Measurements from ENCODE around the gene PLA2G2F. TPM values are rescaled to one million over a fixed set of nuclear protein-coding genes. Genes with fewer than 3 reads are reported as not detected.

The PLA2G2F gene
- total and polyA plus RNA-seq, 2 experiments from 2014 or later: not detected

DNA sequence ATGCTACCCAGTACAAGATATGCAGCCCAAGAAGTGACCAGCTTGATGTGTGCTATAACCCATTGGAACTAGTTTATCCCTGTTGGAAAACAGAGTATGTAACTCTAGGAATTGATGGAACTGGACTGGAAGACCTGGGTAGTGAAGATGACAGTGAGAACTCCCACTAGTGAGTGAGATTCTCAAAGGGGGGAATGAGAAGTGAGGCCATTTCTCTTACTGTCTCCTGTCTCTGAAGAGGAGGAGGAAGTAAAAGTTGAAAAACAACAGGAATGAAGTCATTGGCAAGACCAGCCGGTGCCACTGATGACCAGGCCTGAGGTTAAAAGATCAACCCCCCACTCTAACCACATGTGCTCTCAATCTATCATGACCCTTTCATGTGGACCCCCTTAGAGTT lies 20.9 kb downstream of the PLA2G2F start (continued):
- TF ChIP-seq, protein P1, sequence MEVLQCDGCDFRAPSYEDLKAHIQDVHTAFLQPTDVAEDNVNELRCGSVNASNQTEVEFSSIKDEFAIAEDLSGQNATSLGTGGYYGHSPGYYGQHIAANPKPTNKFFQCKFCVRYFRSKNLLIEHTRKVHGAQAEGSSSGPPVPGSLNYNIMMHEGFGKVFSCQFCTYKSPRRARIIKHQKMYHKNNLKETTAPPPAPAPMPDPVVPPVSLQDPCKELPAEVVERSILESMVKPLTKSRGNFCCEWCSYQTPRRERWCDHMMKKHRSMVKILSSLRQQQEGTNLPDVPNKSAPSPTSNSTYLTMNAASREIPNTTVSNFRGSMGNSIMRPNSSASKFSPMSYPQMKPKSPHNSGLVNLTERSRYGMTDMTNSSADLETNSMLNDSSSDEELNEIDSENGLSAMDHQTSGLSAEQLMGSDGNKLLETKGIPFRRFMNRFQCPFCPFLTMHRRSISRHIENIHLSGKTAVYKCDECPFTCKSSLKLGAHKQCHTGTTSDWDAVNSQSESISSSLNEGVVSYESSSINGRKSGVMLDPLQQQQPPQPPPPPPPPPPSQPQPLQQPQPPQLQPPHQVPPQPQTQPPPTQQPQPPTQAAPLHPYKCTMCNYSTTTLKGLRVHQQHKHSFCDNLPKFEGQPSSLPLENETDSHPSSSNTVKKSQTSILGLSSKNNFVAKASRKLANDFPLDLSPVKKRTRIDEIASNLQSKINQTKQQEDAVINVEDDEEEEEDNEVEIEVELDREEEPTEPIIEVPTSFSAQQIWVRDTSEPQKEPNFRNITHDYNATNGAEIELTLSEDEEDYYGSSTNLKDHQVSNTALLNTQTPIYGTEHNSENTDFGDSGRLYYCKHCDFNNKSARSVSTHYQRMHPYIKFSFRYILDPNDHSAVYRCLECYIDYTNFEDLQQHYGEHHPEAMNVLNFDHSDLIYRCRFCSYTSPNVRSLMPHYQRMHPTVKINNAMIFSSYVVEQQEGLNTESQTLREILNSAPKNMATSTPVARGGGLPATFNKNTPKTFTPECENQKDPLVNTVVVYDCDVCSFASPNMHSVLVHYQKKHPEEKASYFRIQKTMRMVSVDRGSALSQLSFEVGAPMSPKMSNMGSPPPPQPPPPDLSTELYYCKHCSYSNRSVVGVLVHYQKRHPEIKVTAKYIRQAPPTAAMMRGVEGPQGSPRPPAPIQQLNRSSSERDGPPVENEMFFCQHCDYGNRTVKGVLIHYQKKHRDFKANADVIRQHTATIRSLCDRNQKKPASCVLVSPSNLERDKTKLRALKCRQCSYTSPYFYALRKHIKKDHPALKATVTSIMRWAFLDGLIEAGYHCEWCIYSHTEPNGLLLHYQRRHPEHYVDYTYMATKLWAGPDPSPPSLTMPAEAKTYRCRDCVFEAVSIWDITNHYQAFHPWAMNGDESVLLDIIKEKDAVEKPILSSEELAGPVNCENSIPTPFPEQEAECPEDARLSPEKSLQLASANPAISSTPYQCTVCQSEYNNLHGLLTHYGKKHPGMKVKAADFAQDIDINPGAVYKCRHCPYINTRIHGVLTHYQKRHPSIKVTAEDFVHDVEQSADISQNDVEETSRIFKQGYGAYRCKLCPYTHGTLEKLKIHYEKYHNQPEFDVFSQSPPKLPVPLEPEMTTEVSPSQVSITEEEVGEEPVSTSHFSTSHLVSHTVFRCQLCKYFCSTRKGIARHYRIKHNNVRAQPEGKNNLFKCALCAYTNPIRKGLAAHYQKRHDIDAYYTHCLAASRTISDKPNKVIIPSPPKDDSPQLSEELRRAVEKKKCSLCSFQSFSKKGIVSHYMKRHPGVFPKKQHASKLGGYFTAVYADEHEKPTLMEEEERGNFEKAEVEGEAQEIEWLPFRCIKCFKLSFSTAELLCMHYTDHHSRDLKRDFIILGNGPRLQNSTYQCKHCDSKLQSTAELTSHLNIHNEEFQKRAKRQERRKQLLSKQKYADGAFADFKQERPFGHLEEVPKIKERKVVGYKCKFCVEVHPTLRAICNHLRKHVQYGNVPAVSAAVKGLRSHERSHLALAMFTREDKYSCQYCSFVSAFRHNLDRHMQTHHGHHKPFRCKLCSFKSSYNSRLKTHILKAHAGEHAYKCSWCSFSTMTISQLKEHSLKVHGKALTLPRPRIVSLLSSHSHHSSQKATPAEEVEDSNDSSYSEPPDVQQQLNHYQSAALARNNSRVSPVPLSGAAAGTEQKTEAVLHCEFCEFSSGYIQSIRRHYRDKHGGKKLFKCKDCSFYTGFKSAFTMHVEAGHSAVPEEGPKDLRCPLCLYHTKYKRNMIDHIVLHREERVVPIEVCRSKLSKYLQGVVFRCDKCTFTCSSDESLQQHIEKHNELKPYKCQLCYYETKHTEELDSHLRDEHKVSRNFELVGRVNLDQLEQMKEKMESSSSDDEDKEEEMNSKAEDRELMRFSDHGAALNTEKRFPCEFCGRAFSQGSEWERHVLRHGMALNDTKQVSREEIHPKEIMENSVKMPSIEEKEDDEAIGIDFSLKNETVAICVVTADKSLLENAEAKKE (CRISPR knock-in tag; IDR thresholded peaks at IDR 0.05): no peak
- no peak for TF ChIP-seq ZNF114 (CRISPR knock-in tag; IDR thresholded peaks at IDR 0.05)
- no peak for TF ChIP-seq EZH2phosphoT487 (IDR thresholded peaks at IDR 0.05; ENCODE audit: unreplicated experiment)
- TF ChIP-seq ZNF331 (CRISPR knock-in tag; IDR thresholded peaks at IDR 0.05; ENCODE audit: low read depth): no peak
- no peak for TF ChIP-seq CREB1 (CRISPR knock-in tag; IDR thresholded peaks at IDR 0.05; ENCODE audit: low read depth)

DNA sequence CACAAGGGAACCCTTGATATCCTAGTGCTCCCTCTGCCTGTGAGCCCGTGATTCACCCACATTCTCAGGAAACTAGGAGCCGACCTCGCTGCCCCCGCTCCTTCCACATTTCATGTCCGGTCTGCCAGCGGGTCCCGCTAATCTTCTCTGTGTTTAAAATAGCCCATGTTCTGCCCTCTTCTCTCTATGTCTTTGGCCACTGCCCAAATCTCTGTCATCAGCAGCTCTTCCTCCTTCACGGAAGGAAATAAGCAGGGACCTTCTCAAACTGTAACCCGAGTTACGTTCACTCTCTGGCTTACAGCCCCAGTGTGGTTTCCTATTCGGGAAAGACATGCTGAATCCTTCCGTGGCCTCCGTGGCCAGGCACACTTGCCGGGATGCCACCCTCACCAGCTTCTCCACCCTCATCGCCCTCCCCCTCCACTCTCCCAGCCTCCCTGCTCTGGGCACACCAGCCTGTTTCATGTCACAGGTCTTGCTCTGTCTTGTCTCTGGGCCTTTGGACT lies 25.6 kb downstream of the PLA2G2F start:
- DNase-seq (ENCODE audit: low spot score) (no peak), ATAC-seq (peak; percentile 45; the same call in 2 of the 3 replicates)
- H3F3A ChIP-seq (replicated peaks; ENCODE audit: low read depth): no peaks in the 10 kb centered on the region
- TF ChIP-seq, protein P2, sequence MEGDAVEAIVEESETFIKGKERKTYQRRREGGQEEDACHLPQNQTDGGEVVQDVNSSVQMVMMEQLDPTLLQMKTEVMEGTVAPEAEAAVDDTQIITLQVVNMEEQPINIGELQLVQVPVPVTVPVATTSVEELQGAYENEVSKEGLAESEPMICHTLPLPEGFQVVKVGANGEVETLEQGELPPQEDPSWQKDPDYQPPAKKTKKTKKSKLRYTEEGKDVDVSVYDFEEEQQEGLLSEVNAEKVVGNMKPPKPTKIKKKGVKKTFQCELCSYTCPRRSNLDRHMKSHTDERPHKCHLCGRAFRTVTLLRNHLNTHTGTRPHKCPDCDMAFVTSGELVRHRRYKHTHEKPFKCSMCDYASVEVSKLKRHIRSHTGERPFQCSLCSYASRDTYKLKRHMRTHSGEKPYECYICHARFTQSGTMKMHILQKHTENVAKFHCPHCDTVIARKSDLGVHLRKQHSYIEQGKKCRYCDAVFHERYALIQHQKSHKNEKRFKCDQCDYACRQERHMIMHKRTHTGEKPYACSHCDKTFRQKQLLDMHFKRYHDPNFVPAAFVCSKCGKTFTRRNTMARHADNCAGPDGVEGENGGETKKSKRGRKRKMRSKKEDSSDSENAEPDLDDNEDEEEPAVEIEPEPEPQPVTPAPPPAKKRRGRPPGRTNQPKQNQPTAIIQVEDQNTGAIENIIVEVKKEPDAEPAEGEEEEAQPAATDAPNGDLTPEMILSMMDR (conservative IDR thresholded peaks at IDR 0.05; ENCODE audit: low read depth in 2 of 2): peak in 1 of 2 experiments; percentile 38; a peak in 1 of 4 replicates
- TF ChIP-seq JUNB (IDR thresholded peaks at IDR 0.05; ENCODE audit: unreplicated experiment) (no peak), ZNF114 (CRISPR knock-in tag; IDR thresholded peaks at IDR 0.05) (no peak)
- peaks cover 26% of the 10 kb centered on the region for H3K36me3 Mint-ChIP-seq (ENCODE audit: low read depth)
- H3K27me3 ChIP-seq (ENCODE audit: insufficient read depth): no peaks in the 10 kb centered on the region
- H3K27ac Mint-ChIP-seq: no peak overlapping the region
- no peak overlapping the region for H3K4me3 Mint-ChIP-seq
- H3K4me3 ChIP-seq: no peak overlapping the region
- no peaks in the 10 kb centered on the region for H3K79me2 ChIP-seq (replicated peaks; ENCODE audit: insufficient read depth)
- H3K4me1 Mint-ChIP-seq: peaks cover 16% of the 10 kb centered on the region
- peaks cover 10% of the 10 kb centered on the region for H3K27me3 Mint-ChIP-seq (ENCODE audit: insufficient read depth, low read depth, poor library complexity)
- no peaks in the 10 kb centered on the region for H3K36me3 ChIP-seq (ENCODE audit: insufficient read depth)
- H3K27ac ChIP-seq (ENCODE audit: low read depth): no peak overlapping the region
- peaks cover 45% of the 10 kb centered on the region for H3K9me3 Mint-ChIP-seq
- no peak overlapping the region for H3K4me2 ChIP-seq
- H2AFZ ChIP-seq: no peak overlapping the region
- H4K20me1 ChIP-seq (replicated peaks; ENCODE audit: insufficient read depth): no peaks in the 10 kb centered on the region
- peaks cover 3% of the 10 kb centered on the region; the same call in 1 of the 2 replicates for H3K4me1 ChIP-seq (ENCODE audit: insufficient read depth)
- H3K9me2 ChIP-seq (ENCODE audit: insufficient read depth): no peaks in the 10 kb centered on the region
